BLaER1 (cell line): ENCODE data around the gene EIF4E.
"Not testable (repeated sequence)": the region's sequence is repeated elsewhere in the genome, so short reads cannot be mapped to it uniquely, and the experiment has no call there.

ENCODE experiments used
- H3K27ac ChIP-seq: shearing (Covaris generic); formaldehyde crosslinking; 2 replicates; pipeline ENCODE4 v1.8.1; 2022
- H3K27me3 ChIP-seq: shearing (Covaris generic); formaldehyde crosslinking; 2 replicates; pipeline ENCODE4 v1.8.1; 2022
- H3K36me3 ChIP-seq: shearing (Covaris generic); formaldehyde crosslinking; 2 replicates; pipeline ENCODE4 v1.8.1; 2022
- H3K4me1 ChIP-seq: shearing (Covaris generic); formaldehyde crosslinking; 2 replicates; pipeline ENCODE4 v1.8.1; 2022
- H3K4me2 ChIP-seq: shearing (Covaris generic); formaldehyde crosslinking; 2 replicates; pipeline ENCODE4 v1.8.1; 2022
- H3K4me3 ChIP-seq: shearing (Covaris generic); formaldehyde crosslinking; 2 replicates; pipeline ENCODE4 v1.8.1; 2022
- H3K9ac ChIP-seq: shearing (Covaris generic); formaldehyde crosslinking; 2 replicates; pipeline ENCODE4 v1.8.1; 2022
- H3K9me3 ChIP-seq: shearing (Covaris generic); formaldehyde crosslinking; 2 replicates; pipeline ENCODE4 v1.8.1; 2022
- H4K20me1 ChIP-seq: shearing (Covaris generic); formaldehyde crosslinking; 2 replicates; pipeline ENCODE4 v1.8.1; 2022
- Cebpa-rat ChIP-seq: shearing (Covaris generic); IDR thresholded peaks from 2 replicates; pipeline ENCODE4 v1.8.1; 2022

Gene EIF4E

GRCh38 chr4:98932539-98932938 is 3.6 kb upstream of the EIF4E start:
- Histone ChIP-seq H3K4me3 (no peak overlapping the region), H3K4me2 (peak overlapping the region; percentile 60), H4K20me1 (peaks cover 11% of the 10 kb centered on the region), H3K27me3 (no peaks in the 10 kb centered on the region), H3K9me3 (peaks cover 18% of the 10 kb centered on the region), H3K27ac (0 out of 2 replicates have a peak overlapping the region, but pooled peaks have one; percentile 0), H3K4me1 (peaks cover 31% of the 10 kb centered on the region), H3K9ac (no peak overlapping the region), H3K36me3 (no peaks in the 10 kb centered on the region)
- no peak for TF ChIP-seq Cebpa-rat

GRCh38 chr4:98930311-98930865 is 1.5 kb upstream of the EIF4E start:
- peaks cover 24% of the 10 kb centered on the region for H3K9me3 ChIP-seq
- H3K4me3 ChIP-seq = peak overlapping the region; percentile 94
- H4K20me1 ChIP-seq = peaks cover 32% of the 10 kb centered on the region
- peak overlapping the region; percentile 96; the same call in 1 of the 2 replicates for H3K9ac ChIP-seq
- peaks cover 43% of the 10 kb centered on the region for H3K4me1 ChIP-seq
- peaks cover 15% of the 10 kb centered on the region for H3K36me3 ChIP-seq
- H3K4me2 ChIP-seq = peak overlapping the region; percentile 92
- no peak for TF ChIP-seq Cebpa-rat
- H3K27ac ChIP-seq = no peak overlapping the region
- H3K27me3 ChIP-seq = no peaks in the 10 kb centered on the region

- Histone ChIP-seq H3K27ac (peak overlapping the region; percentile 98), H3K9me3 (peaks cover 25% of the 10 kb centered on the region), H3K4me1 (peaks cover 43% of the 10 kb centered on the region), H3K36me3 (peaks cover 20% of the 10 kb centered on the region), H4K20me1 (peaks cover 40% of the 10 kb centered on the region), H3K9ac (peak overlapping the region; percentile 96), H3K4me2 (peak overlapping the region; percentile 92), H3K27me3 (no peaks in the 10 kb centered on the region), H3K4me3 (peak overlapping the region; percentile 94)
- TF ChIP-seq Cebpa-rat = no peak
Observed at GRCh38 chr4:98929341-98930267, 671 bp upstream of the EIF4E start.

- H3K4me2 ChIP-seq = peak overlapping the region; percentile 92
- peak overlapping the region; percentile 94 for H3K4me3 ChIP-seq
- no peaks in the 10 kb centered on the region for H3K27me3 ChIP-seq
- H4K20me1 ChIP-seq = peaks cover 55% of the 10 kb centered on the region
- no peak for TF ChIP-seq Cebpa-rat
- peaks cover 32% of the 10 kb centered on the region for H3K36me3 ChIP-seq
- peak overlapping the region; percentile 98 for H3K27ac ChIP-seq
- peaks cover 43% of the 10 kb centered on the region for H3K4me1 ChIP-seq
- H3K9ac ChIP-seq = peak overlapping the region; percentile 96
- H3K9me3 ChIP-seq = peaks cover 25% of the 10 kb centered on the region
Observed at GRCh38 chr4:98928131-98928504, 815 bp downstream of the EIF4E start.

GRCh38 chr4:98926257-98926656 is 2.7 kb downstream of the EIF4E start:
- H3K9ac ChIP-seq, H3K4me3 ChIP-seq, H3K27ac ChIP-seq, H3K27me3 ChIP-seq: not testable (repeated sequence)
- peaks cover 74% of the 10 kb centered on the region for H4K20me1 ChIP-seq
- H3K36me3 ChIP-seq = peaks cover 50% of the 10 kb centered on the region
- peaks cover 41% of the 10 kb centered on the region for H3K4me1 ChIP-seq
- peak overlapping the region; percentile 92 for H3K4me2 ChIP-seq
- H3K9me3 ChIP-seq = peaks cover 17% of the 10 kb centered on the region

- no peak overlapping the region for H3K4me2 ChIP-seq
- no peak overlapping the region for H3K9ac ChIP-seq
- H4K20me1 ChIP-seq = peaks cover 100% of the 10 kb centered on the region
- no peak overlapping the region for H3K4me3 ChIP-seq
- H3K4me1 ChIP-seq = peaks cover 16% of the 10 kb centered on the region
- no peak for TF ChIP-seq Cebpa-rat
- peaks cover 13% of the 10 kb centered on the region for H3K9me3 ChIP-seq
- peaks cover 86% of the 10 kb centered on the region for H3K36me3 ChIP-seq
- no peaks in the 10 kb centered on the region for H3K27me3 ChIP-seq
- H3K27ac ChIP-seq = no peak overlapping the region
Observed at GRCh38 chr4:98921292-98921691, 7.6 kb downstream of the EIF4E start.

- Histone ChIP-seq H3K27me3 (no peaks in the 10 kb centered on the region), H4K20me1 (peaks cover 100% of the 10 kb centered on the region), H3K4me1 (peaks cover 11% of the 10 kb centered on the region), H3K27ac (no peak overlapping the region), H3K4me3 (no peak overlapping the region), H3K9me3 (peaks cover 6% of the 10 kb centered on the region; the same call in 1 of the 2 replicates), H3K9ac (no peak overlapping the region), H3K4me2 (no peak overlapping the region), H3K36me3 (peaks cover 83% of the 10 kb centered on the region)
- TF ChIP-seq Cebpa-rat = no peak
Observed at GRCh38 chr4:98919996-98920395, 8.9 kb downstream of the EIF4E start.

DNA sequence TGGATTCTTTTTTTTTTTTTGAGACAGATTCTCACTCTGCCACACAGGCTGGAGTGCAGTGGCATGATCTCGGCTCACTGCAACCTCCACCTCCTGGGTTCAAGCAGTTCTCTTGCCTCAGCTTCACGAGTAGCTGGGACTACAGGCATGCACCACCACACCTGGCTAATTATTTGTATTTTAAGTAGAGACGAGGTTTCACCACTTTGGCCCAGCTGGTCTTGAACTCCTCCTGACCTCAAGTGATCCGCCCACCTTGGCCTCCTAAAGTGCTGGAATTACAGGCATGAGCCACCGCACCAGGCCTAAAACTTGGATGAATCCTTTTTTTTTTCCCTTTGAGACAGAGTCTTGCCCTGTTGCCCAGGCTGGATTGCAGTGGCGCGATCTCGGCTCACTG is 18.2 kb downstream of the EIF4E start:
- not testable (repeated sequence) for H3K27ac ChIP-seq, H3K9me3 ChIP-seq, H3K27me3 ChIP-seq, H3K9ac ChIP-seq, H3K4me2 ChIP-seq, H3K4me3 ChIP-seq, H3K4me1 ChIP-seq
- Histone ChIP-seq H3K36me3 (peaks cover 58% of the 10 kb centered on the region), H4K20me1 (peaks cover 100% of the 10 kb centered on the region)

DNA sequence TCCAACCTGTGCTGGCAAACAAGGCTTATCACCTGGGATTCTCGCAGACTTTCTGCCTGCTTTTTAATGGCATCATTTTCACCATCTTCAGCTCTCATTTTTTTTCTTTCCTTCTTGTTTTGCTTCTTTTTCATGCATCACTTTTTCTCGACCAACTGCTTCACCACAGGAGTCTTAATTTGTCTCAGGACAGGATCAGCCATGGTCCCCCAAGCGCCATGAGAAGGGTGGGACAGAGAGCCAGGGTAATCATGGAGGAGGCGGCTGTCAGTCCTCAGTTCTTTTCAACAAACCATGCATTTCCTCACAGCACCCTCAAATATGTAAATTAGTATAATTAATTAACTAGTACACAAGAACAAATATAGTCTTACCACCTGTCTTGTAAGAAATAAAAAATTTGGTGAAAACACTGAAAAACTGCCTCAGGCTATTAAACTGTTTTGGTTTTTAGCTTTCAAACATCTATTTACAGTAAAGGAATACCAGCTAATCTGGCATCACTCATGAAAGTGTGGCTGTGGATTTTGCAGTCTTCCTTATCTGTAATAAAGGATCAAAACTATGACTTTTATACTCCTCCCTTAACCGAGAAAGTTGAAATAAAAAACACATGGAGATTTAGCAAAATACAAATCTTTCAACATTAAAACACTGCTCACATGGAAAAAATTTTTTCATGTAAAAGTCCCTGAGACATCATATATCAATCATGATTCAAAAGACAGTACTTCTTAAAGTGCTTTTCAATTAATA is 19.1 kb downstream of the EIF4E start:
- Histone ChIP-seq H3K9ac (no peak overlapping the region), H3K4me1 (no peaks in the 10 kb centered on the region), H3K9me3 (0 out of 2 replicates have a peak, but pooled peaks cover 6% of the 10 kb centered on the region), H3K4me3 (no peak overlapping the region), H3K27me3 (no peaks in the 10 kb centered on the region), H4K20me1 (peaks cover 100% of the 10 kb centered on the region), H3K27ac (no peak overlapping the region), H3K36me3 (peaks cover 60% of the 10 kb centered on the region), H3K4me2 (no peak overlapping the region)
- no peak for TF ChIP-seq Cebpa-rat
